ENCODE measurements around the gene USP51. TPM values are rescaled to one million over a fixed set of nuclear protein-coding genes. Genes with fewer than 3 reads are reported as not detected.
"Not testable (repeated sequence)": the region's sequence is repeated elsewhere in the genome, so short reads cannot be mapped to it uniquely, and the experiment has no call there.

Gene USP51
- total RNA-seq, 3 donors from 2014 or later, result 0.66 to 4.0 (median 1.9) TPM

DNA sequence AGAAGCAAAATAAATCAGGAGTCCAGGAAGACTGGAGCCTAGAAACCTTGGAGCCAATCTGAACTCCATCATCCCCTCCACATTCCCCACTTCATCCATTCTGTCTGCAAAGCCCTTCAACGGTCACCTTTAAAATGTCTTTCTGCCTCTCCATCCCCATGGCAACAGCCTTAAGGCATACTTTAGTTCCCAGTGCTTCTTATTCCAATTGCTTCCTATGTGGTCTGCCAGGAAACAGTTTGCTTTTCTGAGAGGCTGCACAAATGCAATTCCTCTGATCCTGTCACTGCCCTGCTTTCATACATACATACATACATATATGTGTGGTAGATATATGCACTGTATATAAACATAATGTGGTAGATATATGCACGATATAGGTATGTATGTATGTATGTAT, 38.5 kb downstream of the USP51 start:
- Histone ChIP-seq H3K27me3 (peaks cover 0 to 3% of the 10 kb centered on the region in 2 donors), H3K9me3 (no peaks in the 10 kb centered on the region), H3K36me3 (no peaks in the 10 kb centered on the region), H3K27ac (peak overlapping the region in 1 of 2 donors; percentile 70), H3K4me3 (peak overlapping the region; percentile 58 to 73 (median 62)), H3K4me1 (no peaks in the 10 kb centered on the region)
- DNase-seq (ENCODE audit: low spot score in 2 of 2), result no peak
- TF ChIP-seq POLR2A (IDR thresholded peaks at IDR 0.05) (no peak), POLR2AphosphoS5 (IDR thresholded peaks at IDR 0.05) (no peak)
- TF ChIP-seq, protein P1, sequence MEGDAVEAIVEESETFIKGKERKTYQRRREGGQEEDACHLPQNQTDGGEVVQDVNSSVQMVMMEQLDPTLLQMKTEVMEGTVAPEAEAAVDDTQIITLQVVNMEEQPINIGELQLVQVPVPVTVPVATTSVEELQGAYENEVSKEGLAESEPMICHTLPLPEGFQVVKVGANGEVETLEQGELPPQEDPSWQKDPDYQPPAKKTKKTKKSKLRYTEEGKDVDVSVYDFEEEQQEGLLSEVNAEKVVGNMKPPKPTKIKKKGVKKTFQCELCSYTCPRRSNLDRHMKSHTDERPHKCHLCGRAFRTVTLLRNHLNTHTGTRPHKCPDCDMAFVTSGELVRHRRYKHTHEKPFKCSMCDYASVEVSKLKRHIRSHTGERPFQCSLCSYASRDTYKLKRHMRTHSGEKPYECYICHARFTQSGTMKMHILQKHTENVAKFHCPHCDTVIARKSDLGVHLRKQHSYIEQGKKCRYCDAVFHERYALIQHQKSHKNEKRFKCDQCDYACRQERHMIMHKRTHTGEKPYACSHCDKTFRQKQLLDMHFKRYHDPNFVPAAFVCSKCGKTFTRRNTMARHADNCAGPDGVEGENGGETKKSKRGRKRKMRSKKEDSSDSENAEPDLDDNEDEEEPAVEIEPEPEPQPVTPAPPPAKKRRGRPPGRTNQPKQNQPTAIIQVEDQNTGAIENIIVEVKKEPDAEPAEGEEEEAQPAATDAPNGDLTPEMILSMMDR (IDR thresholded peaks at IDR 0.05), result no peak
- intact Hi-C loops (cut with DNase I; ENCODE audit: low total_unique reads), result no loop called here

DNA sequence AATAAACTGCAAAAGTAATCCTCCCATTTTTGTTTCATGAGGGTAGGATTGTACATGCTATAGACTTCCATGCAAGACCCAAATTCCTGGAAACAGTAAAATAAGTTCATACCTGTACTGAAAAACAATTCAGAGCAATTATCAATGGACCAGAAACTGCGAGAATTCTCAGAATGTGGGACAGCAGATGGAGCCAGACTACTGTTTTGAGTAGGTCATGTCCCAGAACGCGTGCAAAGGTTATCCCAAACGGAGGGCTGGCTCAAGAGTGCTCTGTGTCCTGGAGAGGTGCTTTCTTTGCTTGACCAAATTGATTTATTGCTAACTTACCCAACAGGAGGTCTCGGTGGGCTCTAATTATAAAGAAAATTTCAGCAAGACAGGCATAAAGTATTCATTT, 39.4 kb downstream of the USP51 start:
- Histone ChIP-seq H3K27ac (no peak overlapping the region), H3K4me3 (no peak overlapping the region), H3K27me3 (peaks cover 0 to 3% of the 10 kb centered on the region in 2 donors), H3K4me1 (no peaks in the 10 kb centered on the region), H3K36me3 (no peaks in the 10 kb centered on the region), H3K9me3 (no peaks in the 10 kb centered on the region)
- DNase-seq (ENCODE audit: low spot score in 2 of 2), result no peak
- intact Hi-C loops (cut with DNase I; ENCODE audit: low total_unique reads), result no loop called here
- TF ChIP-seq POLR2A (IDR thresholded peaks at IDR 0.05) (no peak), POLR2AphosphoS5 (IDR thresholded peaks at IDR 0.05) (no peak)
- TF ChIP-seq, protein P1 (IDR thresholded peaks at IDR 0.05), result no peak

DNA sequence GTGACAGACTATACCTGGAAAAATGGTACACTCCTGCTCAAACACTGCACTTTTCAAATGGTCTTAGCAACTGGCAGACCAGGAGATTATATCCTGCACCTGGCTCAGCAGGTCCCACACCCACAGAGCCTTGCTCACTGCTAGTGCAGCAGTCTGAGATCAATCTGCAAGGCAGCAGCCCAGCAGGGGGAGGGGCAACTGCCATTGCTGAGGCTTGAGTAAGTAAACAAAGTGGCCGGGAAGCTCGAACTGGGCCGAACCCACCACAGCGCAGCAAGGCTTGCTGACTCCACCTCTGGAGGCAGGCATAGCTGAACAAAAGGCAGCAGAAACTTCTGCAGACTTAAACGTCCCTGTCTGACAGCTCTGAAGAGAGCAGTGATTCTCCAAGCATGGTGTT, 46.2 kb downstream of the USP51 start:
- H3K36me3 ChIP-seq; intact Hi-C loops (cut with DNase I; ENCODE audit: low total_unique reads); H3K27ac ChIP-seq; DNase-seq (ENCODE audit: low spot score in 2 of 2); H3K4me3 ChIP-seq; H3K9me3 ChIP-seq; H3K4me1 ChIP-seq: not testable (repeated sequence)
- peaks cover 0 to 19% of the 10 kb centered on the region in 2 donors for H3K27me3 ChIP-seq

Other genes starting within 250 kb of the USP51 start
- not detected for gene PAGE3, start 224.9 kb downstream of the USP51 start, total RNA-seq
- gene MAGEH1, start 37.7 kb downstream of the USP51 start, total RNA-seq, result 10 to 100 TPM; 23.0 to 37.4 (median 32.3) TPM
- gene FOXR2, start 133.6 kb upstream of the USP51 start, total RNA-seq, result not detected
- 10 to 100 TPM; 26.6 to 38.7 (median 28.6) TPM for gene RRAGB, start 227.9 kb upstream of the USP51 start, total RNA-seq